Measurements from ENCODE around the gene ATXN1.
A peak's percentile ranks its signal among the peaks of the same experiment; 100 is the strongest.

Gene ATXN1

DNA sequence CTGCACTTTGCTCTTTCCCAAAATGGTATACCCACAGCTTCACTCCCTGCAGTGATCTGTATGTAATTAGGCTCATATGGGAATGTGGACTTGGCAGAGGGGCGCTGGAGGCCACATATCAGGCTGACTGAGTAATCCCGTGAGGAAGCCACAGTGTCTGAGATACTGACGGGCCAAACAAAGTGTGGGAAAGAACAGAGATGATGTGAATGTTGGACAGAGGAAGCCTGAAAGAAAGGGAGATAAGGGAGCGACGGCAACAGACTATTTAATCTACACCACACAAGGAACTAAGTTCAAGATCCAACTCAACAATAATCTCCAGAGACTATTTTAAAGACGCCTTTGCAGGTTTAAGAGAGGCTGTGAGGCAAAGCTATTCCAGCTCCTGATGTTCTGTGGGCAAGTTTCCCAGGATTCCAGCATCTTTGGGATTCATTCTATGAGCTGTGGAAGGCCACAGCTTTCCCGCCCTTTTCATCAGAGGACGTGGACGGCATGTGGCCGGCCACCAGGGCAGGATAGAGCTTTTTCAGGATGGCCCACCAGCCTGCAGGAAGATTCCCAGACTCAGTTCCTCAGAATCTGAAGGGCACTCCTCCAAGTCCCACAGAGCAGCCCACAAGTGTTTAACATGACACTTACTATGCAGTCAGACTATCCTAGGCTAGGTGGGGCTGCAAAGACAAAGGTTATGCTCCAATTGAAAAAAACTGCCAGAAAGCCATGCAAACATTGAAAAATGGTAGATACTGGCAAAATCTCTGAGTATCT is 237.5 kb downstream of the ATXN1 start:
- no peak for DNase-seq (ENCODE audit: low read depth)
- TF ChIP-seq, protein P1, sequence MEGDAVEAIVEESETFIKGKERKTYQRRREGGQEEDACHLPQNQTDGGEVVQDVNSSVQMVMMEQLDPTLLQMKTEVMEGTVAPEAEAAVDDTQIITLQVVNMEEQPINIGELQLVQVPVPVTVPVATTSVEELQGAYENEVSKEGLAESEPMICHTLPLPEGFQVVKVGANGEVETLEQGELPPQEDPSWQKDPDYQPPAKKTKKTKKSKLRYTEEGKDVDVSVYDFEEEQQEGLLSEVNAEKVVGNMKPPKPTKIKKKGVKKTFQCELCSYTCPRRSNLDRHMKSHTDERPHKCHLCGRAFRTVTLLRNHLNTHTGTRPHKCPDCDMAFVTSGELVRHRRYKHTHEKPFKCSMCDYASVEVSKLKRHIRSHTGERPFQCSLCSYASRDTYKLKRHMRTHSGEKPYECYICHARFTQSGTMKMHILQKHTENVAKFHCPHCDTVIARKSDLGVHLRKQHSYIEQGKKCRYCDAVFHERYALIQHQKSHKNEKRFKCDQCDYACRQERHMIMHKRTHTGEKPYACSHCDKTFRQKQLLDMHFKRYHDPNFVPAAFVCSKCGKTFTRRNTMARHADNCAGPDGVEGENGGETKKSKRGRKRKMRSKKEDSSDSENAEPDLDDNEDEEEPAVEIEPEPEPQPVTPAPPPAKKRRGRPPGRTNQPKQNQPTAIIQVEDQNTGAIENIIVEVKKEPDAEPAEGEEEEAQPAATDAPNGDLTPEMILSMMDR (conservative IDR thresholded peaks at IDR 0.05; ENCODE audit: low read depth, low read length): no peak
- no peak overlapping the region for H3K4me3 ChIP-seq (ENCODE audit: low read length)

DNA sequence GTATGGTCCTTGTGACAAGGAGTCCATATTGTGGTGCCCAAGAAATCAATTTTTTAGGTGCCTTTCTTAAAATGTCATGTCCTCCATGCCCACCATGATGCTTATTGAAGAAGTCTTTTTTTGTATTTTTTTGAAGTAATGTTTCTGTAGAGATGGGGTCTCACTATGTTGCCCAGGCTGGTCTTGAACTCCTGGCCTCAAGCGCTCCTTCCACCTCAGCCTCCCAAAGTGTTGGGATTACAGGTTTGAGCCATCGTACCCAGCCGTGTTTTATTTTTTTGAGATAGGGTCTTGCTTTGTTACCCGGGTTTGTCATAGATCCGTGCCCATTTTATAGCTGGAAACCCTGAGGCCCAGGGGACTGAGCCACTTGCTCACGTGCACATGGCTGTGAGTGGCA is 238.3 kb downstream of the ATXN1 start:
- H3K4me3 ChIP-seq (ENCODE audit: low read length): no peak overlapping the region
- DNase-seq (ENCODE audit: low read depth): no peak
- TF ChIP-seq, protein P1 (conservative IDR thresholded peaks at IDR 0.05; ENCODE audit: low read depth, low read length): no peak

DNA sequence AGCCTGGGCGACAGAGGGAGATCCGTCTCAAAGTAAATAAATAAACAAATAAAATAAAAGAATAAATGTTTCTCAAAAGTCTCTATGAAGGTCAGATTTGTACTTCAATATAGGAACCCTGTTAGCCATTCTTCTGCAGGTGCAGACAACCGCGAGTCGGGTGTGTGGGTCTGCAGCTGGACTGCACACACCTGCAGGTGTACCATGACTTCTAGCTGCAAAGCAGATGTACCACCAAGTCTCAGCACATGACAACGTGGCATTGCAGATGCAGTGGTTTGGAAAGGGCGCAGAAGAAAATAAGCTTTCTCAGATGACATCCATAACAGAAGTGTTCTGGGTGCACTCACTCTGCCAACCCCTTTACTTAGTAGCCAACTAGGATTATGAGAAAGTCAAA is 239.7 kb downstream of the ATXN1 start:
- H3K4me3 ChIP-seq (ENCODE audit: low read length): no peak overlapping the region
- TF ChIP-seq, protein P1 (conservative IDR thresholded peaks at IDR 0.05; ENCODE audit: low read depth, low read length): no peak
- no peak for DNase-seq (ENCODE audit: low read depth)

DNA sequence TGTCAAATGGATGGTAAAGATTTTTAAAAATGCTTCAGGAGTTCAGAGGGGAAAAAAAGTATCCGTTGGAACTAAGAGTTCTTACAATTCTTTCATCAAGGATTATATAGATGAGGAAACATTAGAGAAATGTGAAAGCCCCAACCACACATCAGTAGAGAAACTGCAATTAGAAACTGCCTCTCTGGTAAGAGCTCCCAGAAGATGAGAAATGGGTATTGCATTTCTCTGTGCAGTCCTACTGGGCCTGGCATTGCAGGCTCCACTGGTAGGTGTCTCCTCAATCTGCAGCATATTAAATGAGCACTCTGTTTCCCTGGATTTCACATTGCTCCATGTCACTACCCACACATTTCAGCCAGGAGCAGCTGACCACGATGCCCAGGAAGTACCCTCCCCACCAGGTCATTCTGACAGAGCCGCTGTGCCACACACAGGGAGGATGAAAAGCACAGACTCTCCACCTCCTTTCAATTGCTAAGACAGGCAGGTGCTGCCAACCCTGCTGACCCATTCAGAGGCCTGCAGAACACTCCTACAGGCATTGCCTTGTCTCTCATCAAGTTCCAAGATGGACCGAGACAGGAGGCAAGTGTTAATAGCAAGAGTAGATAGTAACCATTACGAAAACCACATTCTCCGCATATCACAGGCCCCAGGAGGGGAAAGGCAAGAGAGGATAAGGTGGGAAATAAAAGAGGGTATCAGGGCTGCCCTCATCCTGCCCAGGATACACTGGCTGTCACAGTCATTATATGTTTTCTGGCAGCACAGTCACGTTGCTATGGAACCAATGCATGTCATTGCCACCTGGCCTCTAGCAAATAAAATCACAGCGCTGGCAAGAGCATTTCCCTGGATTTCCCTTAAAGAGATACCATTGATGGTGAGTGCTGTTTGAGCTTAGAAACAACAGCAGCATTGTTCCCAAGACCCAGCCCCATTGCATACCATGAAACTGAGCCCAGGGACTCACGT is 241.7 kb downstream of the ATXN1 start:
- no peak for DNase-seq (ENCODE audit: low read depth)
- TF ChIP-seq, protein P1 (conservative IDR thresholded peaks at IDR 0.05; ENCODE audit: low read depth, low read length): no peak
- H3K4me3 ChIP-seq (ENCODE audit: low read length): no peak overlapping the region

DNA sequence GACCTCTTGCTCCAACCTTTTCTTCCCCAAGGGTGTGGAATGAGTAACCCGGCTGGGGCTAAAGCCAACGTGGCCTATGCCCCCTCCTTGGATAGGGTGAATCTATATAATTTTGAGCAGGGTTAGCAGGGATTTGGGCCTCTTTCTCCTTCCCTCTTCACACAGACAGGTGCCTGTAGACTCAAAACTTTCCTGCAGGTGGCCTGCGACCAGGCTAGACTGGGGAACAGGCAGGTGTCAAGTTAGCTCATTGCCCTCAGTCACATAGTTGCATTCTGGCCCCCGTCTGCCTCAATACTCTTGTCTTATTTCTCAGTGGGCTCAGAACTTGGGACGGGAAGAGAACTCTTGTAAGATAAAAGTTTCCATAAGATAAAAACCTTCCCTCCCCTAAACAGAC is 243.0 kb downstream of the ATXN1 start:
- TF ChIP-seq, protein P1 (conservative IDR thresholded peaks at IDR 0.05; ENCODE audit: low read depth, low read length): no peak
- no peak for DNase-seq (ENCODE audit: low read depth)
- no peak overlapping the region for H3K4me3 ChIP-seq (ENCODE audit: low read length)

DNA sequence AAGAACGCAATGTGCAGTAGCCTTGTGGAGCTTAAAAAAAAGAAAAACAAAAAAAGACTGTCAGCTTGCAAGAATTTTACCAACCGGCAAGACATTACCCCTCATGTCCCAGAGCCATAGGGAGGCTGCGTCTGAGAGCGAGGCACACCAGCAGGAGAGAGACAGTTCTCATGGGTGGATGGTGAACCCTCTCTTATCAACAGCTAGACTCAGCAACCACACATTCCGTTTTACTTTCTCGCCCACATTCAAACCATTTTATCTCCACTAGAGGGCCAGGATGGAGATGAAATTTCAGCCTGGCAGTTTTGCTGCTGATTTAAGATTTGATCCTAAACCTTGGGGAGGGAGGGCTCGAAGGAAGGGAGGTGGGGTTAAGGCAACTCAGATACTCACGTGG is 247.0 kb downstream of the ATXN1 start:
- TF ChIP-seq, protein P1 (conservative IDR thresholded peaks at IDR 0.05; ENCODE audit: low read depth, low read length): peak; percentile 67
- DNase-seq (ENCODE audit: low read depth): no peak

More for the DNA sequence above, 247.0 kb downstream of the ATXN1 start:
- H3K4me3 ChIP-seq (ENCODE audit: low read length): no peak overlapping the region
